ENCODE measurements around the gene HOGA1.

The HOGA1 gene

DNA sequence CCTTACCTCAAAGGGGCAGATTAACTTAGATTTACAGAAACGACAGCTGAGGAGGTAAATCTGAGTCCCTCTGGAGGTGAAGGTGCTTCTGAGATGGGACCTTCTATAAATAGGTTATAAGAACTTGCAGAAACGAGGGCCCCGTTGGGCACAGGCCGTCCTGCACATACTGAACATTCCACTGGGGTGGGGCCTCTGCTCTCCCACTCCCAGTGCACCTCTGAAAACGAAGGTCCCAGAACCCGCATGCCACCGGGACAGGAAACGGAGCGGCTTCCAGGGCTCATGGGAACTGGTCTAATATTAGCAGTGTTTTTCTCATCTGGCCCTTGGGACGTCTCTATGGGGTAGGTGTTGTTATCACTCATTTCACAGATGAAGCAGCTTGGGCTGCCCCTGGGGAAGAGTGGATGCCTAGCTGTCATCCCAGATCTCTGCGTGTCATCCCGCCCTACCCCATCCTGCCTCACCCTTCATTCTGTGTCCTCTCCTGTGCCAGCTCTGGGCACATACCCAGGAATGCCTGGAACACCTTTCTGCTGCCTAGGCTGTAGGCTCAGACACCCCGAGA, 24.9 kb downstream of the HOGA1 start:
- H3K4me2 ChIP-seq (ENCODE audit: low read depth, low read length, poor library complexity, severe bottlenecking), result no peak overlapping the region

DNA sequence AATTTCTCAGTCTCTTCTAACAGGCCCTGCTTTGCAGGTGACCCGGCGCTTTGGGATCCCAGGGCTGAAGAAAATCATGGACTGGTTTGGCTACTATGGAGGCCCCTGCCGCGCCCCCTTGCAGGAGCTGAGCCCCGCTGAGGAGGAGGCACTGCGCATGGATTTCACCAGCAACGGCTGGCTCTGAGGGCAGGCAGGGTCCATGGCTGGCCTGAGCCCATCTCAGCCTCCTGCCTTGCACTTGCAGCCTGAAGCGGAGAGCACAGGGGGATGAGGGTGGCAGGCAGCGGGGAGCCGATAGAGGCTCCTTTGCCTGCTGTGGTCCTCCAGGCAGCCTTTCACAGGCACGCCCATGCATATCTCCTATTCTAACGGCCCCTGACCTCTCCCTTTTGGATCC, 27.3 kb downstream of the HOGA1 start:
- Histone ChIP-seq H3K9ac (ENCODE audit: low read length) (no peak overlapping the region), H3F3A (ENCODE audit: insufficient read depth) (no peaks in the 10 kb centered on the region), H3K4me3 (ENCODE audit: insufficient read depth, low read length, poor library complexity, severe bottlenecking) (no peak overlapping the region), H3K27me3 (ENCODE audit: low read length) (no peaks in the 10 kb centered on the region), H3K4me2 (ENCODE audit: low read depth, low read length, poor library complexity, severe bottlenecking) (no peak overlapping the region), H3K27ac (ENCODE audit: low read depth, low read length) (no peak overlapping the region), H2AFZ (ENCODE audit: low read depth, low read length, severe bottlenecking) (no peak overlapping the region), H3K9me3 (ENCODE audit: insufficient read depth, low read length) (no peaks in the 10 kb centered on the region), H3K79me2 (ENCODE audit: insufficient read depth, low read length) (no peaks in the 10 kb centered on the region), H3K9me2 (replicated peaks; ENCODE audit: insufficient read depth, low read length) (no peaks in the 10 kb centered on the region), H4K20me1 (ENCODE audit: low read depth, low read length) (no peaks in the 10 kb centered on the region), H3K36me3 (ENCODE audit: low read length) (no peaks in the 10 kb centered on the region)
- TF ChIP-seq, protein P1, sequence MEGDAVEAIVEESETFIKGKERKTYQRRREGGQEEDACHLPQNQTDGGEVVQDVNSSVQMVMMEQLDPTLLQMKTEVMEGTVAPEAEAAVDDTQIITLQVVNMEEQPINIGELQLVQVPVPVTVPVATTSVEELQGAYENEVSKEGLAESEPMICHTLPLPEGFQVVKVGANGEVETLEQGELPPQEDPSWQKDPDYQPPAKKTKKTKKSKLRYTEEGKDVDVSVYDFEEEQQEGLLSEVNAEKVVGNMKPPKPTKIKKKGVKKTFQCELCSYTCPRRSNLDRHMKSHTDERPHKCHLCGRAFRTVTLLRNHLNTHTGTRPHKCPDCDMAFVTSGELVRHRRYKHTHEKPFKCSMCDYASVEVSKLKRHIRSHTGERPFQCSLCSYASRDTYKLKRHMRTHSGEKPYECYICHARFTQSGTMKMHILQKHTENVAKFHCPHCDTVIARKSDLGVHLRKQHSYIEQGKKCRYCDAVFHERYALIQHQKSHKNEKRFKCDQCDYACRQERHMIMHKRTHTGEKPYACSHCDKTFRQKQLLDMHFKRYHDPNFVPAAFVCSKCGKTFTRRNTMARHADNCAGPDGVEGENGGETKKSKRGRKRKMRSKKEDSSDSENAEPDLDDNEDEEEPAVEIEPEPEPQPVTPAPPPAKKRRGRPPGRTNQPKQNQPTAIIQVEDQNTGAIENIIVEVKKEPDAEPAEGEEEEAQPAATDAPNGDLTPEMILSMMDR (IDR thresholded peaks at IDR 0.05; ENCODE audit: insufficient read depth, low read length, poor library complexity, severe bottlenecking), result no peak
- no peak for TF ChIP-seq EZH2phosphoT487 (conservative IDR thresholded peaks at IDR 0.05; ENCODE audit: low read length)

More for the DNA sequence above, 24.9 kb downstream of the HOGA1 start:
- H3K9ac ChIP-seq (ENCODE audit: low read length), result no peak overlapping the region
- no peaks in the 10 kb centered on the region for H3K9me3 ChIP-seq (ENCODE audit: insufficient read depth, low read length)
- no peaks in the 10 kb centered on the region for H4K20me1 ChIP-seq (ENCODE audit: low read depth, low read length)
- H3K79me2 ChIP-seq (ENCODE audit: insufficient read depth, low read length), result no peaks in the 10 kb centered on the region
- H2AFZ ChIP-seq (ENCODE audit: low read depth, low read length, severe bottlenecking), result no peak overlapping the region
- H3K36me3 ChIP-seq (ENCODE audit: low read length), result no peaks in the 10 kb centered on the region
- TF ChIP-seq, protein P1 (IDR thresholded peaks at IDR 0.05; ENCODE audit: insufficient read depth, low read length, poor library complexity, severe bottlenecking), result no peak
- TF ChIP-seq EZH2phosphoT487 (conservative IDR thresholded peaks at IDR 0.05; ENCODE audit: low read length), result no peak
- H3K9me2 ChIP-seq (replicated peaks; ENCODE audit: insufficient read depth, low read length), result no peaks in the 10 kb centered on the region
- H3F3A ChIP-seq (ENCODE audit: insufficient read depth), result no peaks in the 10 kb centered on the region; the same call in 1 of the 2 replicates
- H3K27ac ChIP-seq (ENCODE audit: low read depth, low read length), result no peak overlapping the region
- H3K27me3 ChIP-seq (ENCODE audit: low read length), result no peaks in the 10 kb centered on the region
- no peak overlapping the region for H3K4me3 ChIP-seq (ENCODE audit: insufficient read depth, low read length, poor library complexity, severe bottlenecking)

DNA sequence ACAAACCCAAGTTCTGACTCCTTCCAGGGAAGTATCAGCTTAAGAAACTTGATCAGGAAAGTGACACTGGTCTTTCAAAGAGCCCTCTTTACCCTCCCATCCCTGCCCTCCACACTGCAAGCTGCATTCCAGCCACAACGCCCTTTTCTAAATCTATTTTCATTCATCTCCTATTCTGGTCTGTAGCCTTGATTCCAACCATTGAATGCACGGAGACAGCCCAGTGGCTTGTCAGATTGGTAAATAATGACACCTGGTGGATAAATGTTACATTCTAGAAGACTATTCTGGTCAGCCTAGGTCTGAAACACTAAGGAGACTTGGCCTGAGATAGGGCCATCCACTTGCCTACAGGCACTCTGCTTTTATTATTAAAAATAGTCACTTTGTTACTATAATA, 28.2 kb downstream of the HOGA1 start:
- Histone ChIP-seq H3K27me3 (ENCODE audit: low read length) (no peaks in the 10 kb centered on the region), H4K20me1 (ENCODE audit: low read depth, low read length) (no peaks in the 10 kb centered on the region), H3K4me3 (ENCODE audit: insufficient read depth, low read length, poor library complexity, severe bottlenecking) (no peak overlapping the region), H3K9me3 (ENCODE audit: insufficient read depth, low read length) (no peaks in the 10 kb centered on the region), H3K9me2 (replicated peaks; ENCODE audit: insufficient read depth, low read length) (no peaks in the 10 kb centered on the region), H3K4me2 (ENCODE audit: low read depth, low read length, poor library complexity, severe bottlenecking) (no peak overlapping the region), H3K9ac (ENCODE audit: low read length) (no peak overlapping the region), H3K79me2 (ENCODE audit: insufficient read depth, low read length) (no peaks in the 10 kb centered on the region), H3K27ac (ENCODE audit: low read depth, low read length) (no peak overlapping the region), H3F3A (ENCODE audit: insufficient read depth) (no peaks in the 10 kb centered on the region), H3K36me3 (ENCODE audit: low read length) (no peaks in the 10 kb centered on the region), H2AFZ (ENCODE audit: low read depth, low read length, severe bottlenecking) (no peak overlapping the region)
- no peak for TF ChIP-seq EZH2phosphoT487 (conservative IDR thresholded peaks at IDR 0.05; ENCODE audit: low read length)
- TF ChIP-seq, protein P1 (IDR thresholded peaks at IDR 0.05; ENCODE audit: insufficient read depth, low read length, poor library complexity, severe bottlenecking), result no peak

Measured in SU-DHL-6 (cell line).